ENCODE measurements around the gene GAL. TPM values are rescaled to one million over a fixed set of nuclear protein-coding genes. Genes with fewer than 3 reads are reported as not detected.

Gene GAL
- total RNA-seq, 1 experiment from 2014 or later = 65.2 TPM

GRCh38 chr11:68673991-68674390 is 10.4 kb upstream of the GAL start:
- no peak overlapping the region for H3K4ac ChIP-seq (ENCODE audit: low read depth, low read length)
- no peak overlapping the region for H2AK5ac ChIP-seq (ENCODE audit: insufficient read length, low read length)
- no peaks in the 10 kb centered on the region for H3K4me1 ChIP-seq (ENCODE audit: insufficient read depth, low read length)
- Mint-ChIP-seq H3K36me3 (ENCODE audit: insufficient read depth in 1 of 3, low read depth in 3 of 3) (no peaks in the 10 kb centered on the region), H3K4me3 (no peak overlapping the region), H3K4me1 (peaks cover 20 to 22% of the 10 kb centered on the region in 2 experiments), H3K27me3 (ENCODE audit: low read depth) (peaks cover 4% of the 10 kb centered on the region), H3K27ac (no peak overlapping the region), H3K9me3 (no peaks in the 10 kb centered on the region)
- no peak overlapping the region for H4K91ac ChIP-seq (ENCODE audit: insufficient read length, low read depth, low read length)
- H3K14ac ChIP-seq (ENCODE audit: insufficient read depth, low read length) = no peak overlapping the region
- DNase-seq = no peak
- no peak overlapping the region for H2AFZ ChIP-seq (ENCODE audit: low read length)
- no peak overlapping the region for H2BK5ac ChIP-seq (ENCODE audit: insufficient read length, low read length)
- H3K79me2 ChIP-seq (ENCODE audit: insufficient read depth, low read length) = no peaks in the 10 kb centered on the region
- no peak overlapping the region for H3K4me2 ChIP-seq (ENCODE audit: insufficient read depth, insufficient read length, low read length)
- no peaks in the 10 kb centered on the region for H3K23me2 ChIP-seq (ENCODE audit: insufficient read length, low read depth, low read length, poor library complexity, severe bottlenecking)
- H3T11ph ChIP-seq (ENCODE audit: low read length) = no peak overlapping the region
- no peak overlapping the region for H3K27ac ChIP-seq (ENCODE audit: insufficient read length, low read depth, low read length)
- no peak overlapping the region for H2BK12ac ChIP-seq (ENCODE audit: insufficient read length, low read depth, low read length)
- no peak overlapping the region for H4K5ac ChIP-seq (ENCODE audit: insufficient read length, low read depth, low read length)
- no peak overlapping the region for H2BK15ac ChIP-seq (ENCODE audit: low read depth, low read length)
- H3K9ac ChIP-seq (ENCODE audit: extremely low read depth, insufficient read length, low read length) = no peak overlapping the region
- WGBS (ENCODE audit: extremely low coverage, insufficient read length, low lambda C conversion rate) = no CpG with 5 or more reads among the region's 11 CpGs
- no peaks in the 10 kb centered on the region for H3K27me3 ChIP-seq (ENCODE audit: insufficient read depth, low read length)
- no peaks in the 10 kb centered on the region for H4K20me1 ChIP-seq (ENCODE audit: control insufficient read depth, insufficient read depth, insufficient read length)
- H2BK20ac ChIP-seq (ENCODE audit: low read depth, low read length, poor library complexity, severe bottlenecking) = no peak overlapping the region
- no peaks in the 10 kb centered on the region for H3K79me1 ChIP-seq (ENCODE audit: insufficient read depth, low read depth, low read length, poor library complexity, severe bottlenecking)
- TF ChIP-seq CTCF (conservative IDR thresholded peaks at IDR 0.05) = no peak
- H2BK120ac ChIP-seq (ENCODE audit: low read depth, low read length, poor library complexity, severe bottlenecking) = no peak overlapping the region
- no peaks in the 10 kb centered on the region for H3K9me3 ChIP-seq (ENCODE audit: control insufficient read depth, low read depth, low read length)
- no peak overlapping the region for H3K23ac ChIP-seq (ENCODE audit: insufficient read length, low read depth, low read length)
- H3K56ac ChIP-seq (ENCODE audit: insufficient read length, low read depth, low read length) = no peak overlapping the region
- no peak overlapping the region for H3K18ac ChIP-seq (ENCODE audit: insufficient read length, low read depth, low read length)
- no peak overlapping the region for H4K8ac ChIP-seq (replicated peaks; ENCODE audit: insufficient read length, low read depth, low read length)
